Peyer's patch (tissue), 4 donors: ENCODE results near the gene LZTR1.

Experiments
- POLR2A ChIP-seq, 2 donors: fragments of 450-650 bp; IDR thresholded peaks; one replicate each; pipeline ENCODE4 v1.5.1; 2017; ENCODE audit warnings: antibody characterized with exemption in 2 of 2, mild to moderate bottlenecking in 2 of 2, moderate library complexity in 2 of 2
- TF ChIP-seq, protein P1 (sequence below), 6 experiments: fragments of 450-650 bp in 4 of 6; fragments of 200-600 bp in 2 of 6; sonication (generic) in 1 of 6; IDR thresholded peaks; one replicate each; pipeline ENCODE4 v1.5.1; 2017 to 2019; ENCODE audit warnings: antibody characterized with exemption in 6 of 6, mild to moderate bottlenecking in 3 of 6, moderate library complexity in 1 of 6

DNA sequence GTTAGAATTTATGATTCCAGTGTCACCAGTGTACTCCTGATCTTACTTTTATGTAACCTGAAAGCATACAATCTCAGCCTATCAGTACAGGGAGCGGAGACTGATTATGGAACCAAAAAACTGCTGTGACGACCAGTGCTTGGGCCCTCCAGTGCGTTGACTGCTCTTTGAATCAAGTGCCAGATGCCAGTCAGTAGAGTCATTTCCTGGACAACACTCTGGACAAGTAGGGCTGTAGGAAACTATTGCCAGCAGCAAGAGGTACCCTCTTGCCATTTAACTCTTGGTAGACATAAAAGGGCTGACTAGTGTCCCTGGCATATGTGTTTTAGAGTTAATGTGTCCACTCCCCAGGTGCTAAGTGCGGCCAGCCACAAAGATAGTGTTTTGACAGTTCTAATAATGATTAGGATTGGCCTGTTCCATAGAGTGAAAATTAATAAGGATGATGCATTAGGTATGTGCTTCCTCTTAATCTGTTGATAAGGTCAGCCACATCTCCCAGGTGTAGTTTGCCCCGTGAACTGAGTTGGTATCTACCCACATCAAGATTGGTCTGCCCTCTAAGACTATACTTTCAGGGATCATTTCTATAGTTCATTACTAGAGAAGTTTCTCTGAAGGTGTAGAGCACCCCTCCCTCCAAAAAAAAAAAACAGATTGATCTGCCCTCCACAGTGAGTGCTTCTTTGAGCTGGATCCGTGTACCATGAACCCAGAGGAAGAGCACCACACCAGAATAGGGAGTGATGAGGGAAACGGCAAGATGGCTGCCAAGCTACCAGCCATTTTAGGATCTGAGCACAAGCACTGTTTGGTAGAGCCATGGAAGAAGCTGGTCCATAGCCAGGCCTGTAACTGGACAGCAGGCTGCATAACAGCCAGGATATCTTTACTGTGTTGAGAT lies 35.8 kb upstream of the LZTR1 start:
- no peak for TF ChIP-seq POLR2A (IDR thresholded peaks at IDR 0.05)
- TF ChIP-seq, protein P1, sequence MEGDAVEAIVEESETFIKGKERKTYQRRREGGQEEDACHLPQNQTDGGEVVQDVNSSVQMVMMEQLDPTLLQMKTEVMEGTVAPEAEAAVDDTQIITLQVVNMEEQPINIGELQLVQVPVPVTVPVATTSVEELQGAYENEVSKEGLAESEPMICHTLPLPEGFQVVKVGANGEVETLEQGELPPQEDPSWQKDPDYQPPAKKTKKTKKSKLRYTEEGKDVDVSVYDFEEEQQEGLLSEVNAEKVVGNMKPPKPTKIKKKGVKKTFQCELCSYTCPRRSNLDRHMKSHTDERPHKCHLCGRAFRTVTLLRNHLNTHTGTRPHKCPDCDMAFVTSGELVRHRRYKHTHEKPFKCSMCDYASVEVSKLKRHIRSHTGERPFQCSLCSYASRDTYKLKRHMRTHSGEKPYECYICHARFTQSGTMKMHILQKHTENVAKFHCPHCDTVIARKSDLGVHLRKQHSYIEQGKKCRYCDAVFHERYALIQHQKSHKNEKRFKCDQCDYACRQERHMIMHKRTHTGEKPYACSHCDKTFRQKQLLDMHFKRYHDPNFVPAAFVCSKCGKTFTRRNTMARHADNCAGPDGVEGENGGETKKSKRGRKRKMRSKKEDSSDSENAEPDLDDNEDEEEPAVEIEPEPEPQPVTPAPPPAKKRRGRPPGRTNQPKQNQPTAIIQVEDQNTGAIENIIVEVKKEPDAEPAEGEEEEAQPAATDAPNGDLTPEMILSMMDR (IDR thresholded peaks at IDR 0.05), result no peak
